GM12892 (cell line): ENCODE results near the gene CCDC194.

Source experiments
- DNase-seq: peaks from one replicate; pipeline ENCODE4 v3.0.0; 2011; ENCODE audit not compliant: insufficient read length
- FAIRE-seq: peaks from 2 replicates; lab custom pipeline; 2011; peaks lifted over from hg19 to GRCh38; lab: Jason Lieb, UNC
- POLR2A ChIP-seq: IDR thresholded peaks from 2 replicates; pipeline ENCODE4 v1.6.1; 2011; ENCODE audit warnings: low read depth, low read length, control low read depth
- POLR2AphosphoS5 ChIP-seq: IDR thresholded peaks from 2 replicates; pipeline ENCODE4 v1.6.1; 2011; ENCODE audit warnings: low read depth, low read length, control low read depth
- TAF1 ChIP-seq: IDR thresholded peaks from 2 replicates; pipeline ENCODE4 v1.6.1; 2011; ENCODE audit warnings: low read depth, mild to moderate bottlenecking, control low read depth, low read length, borderline replicate concordance

CCDC194 gene

GRCh38 chr19:17358395-17358794, 35.6 kb downstream of the CCDC194 start:
- DNase-seq (no peak), FAIRE-seq (no peak)
- TF ChIP-seq TAF1 (no peak), POLR2AphosphoS5 (no peak), POLR2A (no peak)

GRCh38 chr19:17357724-17358123, 36.3 kb downstream of the CCDC194 start:
- FAIRE-seq, result no peak
- no peak for DNase-seq
- TF ChIP-seq TAF1 (no peak), POLR2AphosphoS5 (no peak), POLR2A (no peak)

- TF ChIP-seq POLR2AphosphoS5 (no peak), POLR2A (no peak), TAF1 (no peak)
- FAIRE-seq (no peak), DNase-seq (no peak)
Observed at GRCh38 chr19:17357078-17357666, 36.8 kb downstream of the CCDC194 start.

GRCh38 chr19:17353386-17353785, 40.6 kb downstream of the CCDC194 start:
- TF ChIP-seq POLR2A (no peak), TAF1 (no peak), POLR2AphosphoS5 (no peak)
- FAIRE-seq (no peak), DNase-seq (no peak)

- no peak for TF ChIP-seq POLR2AphosphoS5
- TF ChIP-seq POLR2A, result no peak
- TF ChIP-seq TAF1, result no peak
- DNase-seq, result no peak
- no peak for FAIRE-seq
Observed at GRCh38 chr19:17352608-17353280, 41.3 kb downstream of the CCDC194 start.

DNA sequence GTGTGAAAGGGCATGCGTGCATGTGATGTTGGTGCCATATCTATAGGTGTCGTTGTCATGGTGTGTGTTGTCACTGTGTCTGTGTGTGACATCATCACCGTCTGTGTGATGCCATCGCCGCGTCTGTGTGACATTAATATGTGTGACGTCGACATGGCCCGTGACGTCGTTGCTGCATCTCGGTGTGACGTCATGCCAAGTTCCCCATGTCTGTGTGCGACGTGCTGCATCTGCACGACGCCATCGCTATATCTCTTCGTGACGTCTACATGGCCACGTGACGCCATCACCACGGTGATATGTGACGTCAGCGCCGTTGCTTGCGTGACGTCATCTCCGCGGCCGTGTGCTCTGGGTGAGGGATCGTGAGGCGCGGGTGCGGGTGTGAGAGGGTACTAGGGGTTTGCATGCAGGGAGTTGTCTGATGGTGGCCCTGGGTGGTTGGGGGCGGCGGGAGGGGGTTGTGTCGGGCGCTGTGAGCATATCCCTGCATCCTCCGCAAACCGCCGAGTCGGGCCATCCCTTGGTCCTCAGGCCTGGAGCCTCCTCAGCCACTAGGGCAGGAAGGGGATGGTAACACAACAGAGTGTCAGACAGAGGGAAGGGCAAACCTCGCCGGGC, 42.1 kb downstream of the CCDC194 start:
- peak; percentile 44 for FAIRE-seq

DNA sequence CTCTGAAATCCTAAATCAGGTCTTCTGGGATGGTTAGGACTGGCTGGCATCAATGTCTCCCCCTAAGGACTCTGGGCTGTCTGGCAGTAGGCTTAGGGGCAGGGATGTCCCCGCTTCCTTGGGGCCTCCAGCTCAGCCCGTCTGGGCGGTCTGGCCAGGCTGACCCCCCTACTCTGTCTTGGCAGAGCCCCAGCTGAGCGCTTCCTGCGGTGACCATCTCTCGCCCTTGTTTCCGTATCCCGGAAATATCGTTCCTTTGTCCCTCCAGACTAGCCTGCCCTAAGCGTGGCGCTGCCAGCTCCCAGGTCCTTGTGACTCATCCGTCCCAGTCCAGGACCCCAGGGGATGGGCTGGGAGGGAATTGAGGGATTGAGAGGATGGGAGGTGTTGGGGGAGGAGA, 45.3 kb downstream of the CCDC194 start:
- DNase-seq, result no peak
- no peak for FAIRE-seq
- TF ChIP-seq POLR2A (no peak), TAF1 (no peak), POLR2AphosphoS5 (no peak)

More for the DNA sequence above, 42.1 kb downstream of the CCDC194 start:
- TF ChIP-seq TAF1, result no peak
- TF ChIP-seq POLR2A, result no peak
- no peak for TF ChIP-seq POLR2AphosphoS5
- DNase-seq, result no peak

GRCh38 chr19:17347877-17348276, 46.1 kb downstream of the CCDC194 start:
- TF ChIP-seq POLR2AphosphoS5 (no peak), POLR2A (no peak), TAF1 (no peak)
- no peak for DNase-seq
- FAIRE-seq, result no peak

- DNase-seq (no peak), FAIRE-seq (no peak)
- TF ChIP-seq TAF1, result no peak
- no peak for TF ChIP-seq POLR2AphosphoS5
- no peak for TF ChIP-seq POLR2A
Observed at GRCh38 chr19:17347361-17347760, 46.6 kb downstream of the CCDC194 start.

GRCh38 chr19:17346109-17346671, 47.8 kb downstream of the CCDC194 start:
- TF ChIP-seq POLR2AphosphoS5, result no peak
- TF ChIP-seq TAF1, result no peak
- TF ChIP-seq POLR2A, result no peak
- DNase-seq (peak; percentile 88), FAIRE-seq (peak; percentile 98)

GRCh38 chr19:17341845-17342244, 52.2 kb downstream of the CCDC194 start:
- FAIRE-seq (no peak), DNase-seq (no peak)

DNA sequence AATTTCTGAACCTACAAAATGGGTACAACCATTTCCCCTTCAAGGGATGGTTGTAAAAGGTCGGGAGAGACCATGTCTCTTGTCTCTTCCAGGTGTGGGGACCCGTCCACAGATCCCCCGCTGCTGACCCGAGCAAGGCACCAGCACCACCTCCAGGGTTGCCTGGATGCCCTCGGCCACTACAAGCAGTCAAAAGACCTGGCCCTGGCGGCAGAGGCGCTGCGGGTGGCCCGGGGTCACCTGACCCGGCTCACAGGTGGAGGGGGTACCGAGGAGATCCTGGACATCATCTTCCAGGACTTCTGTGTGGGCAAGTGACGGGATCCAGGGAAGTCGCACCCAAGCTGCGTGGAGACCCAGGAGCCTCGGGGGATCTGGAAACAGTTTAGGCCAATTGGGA, 52.6 kb downstream of the CCDC194 start:
- DNase-seq (no peak), FAIRE-seq (no peak)
- no peak for TF ChIP-seq POLR2AphosphoS5
- no peak for TF ChIP-seq POLR2A
- TF ChIP-seq TAF1, result no peak

More at GRCh38 chr19:17341845-17342244, 52.2 kb downstream of the CCDC194 start:
- no peak for TF ChIP-seq POLR2A
- no peak for TF ChIP-seq TAF1
- TF ChIP-seq POLR2AphosphoS5, result no peak
